ENCODE measurements around the gene MALAT1. TPM values are rescaled to one million over a fixed set of nuclear protein-coding genes. Genes with fewer than 3 reads are reported as not detected.
A peak's percentile ranks its signal among the peaks of the same experiment; 100 is the strongest.

MALAT1 gene
- total and polyA plus RNA-seq, 2 of the 13 experiments (the other 11 are each of a cell fraction or from before 2014, with no cell fraction given) = 143 to 1,237 TPM

GRCh38 chr11:65554057-65554818 is 55.4 kb downstream of the MALAT1 start:
- H3K4me2 ChIP-seq (ENCODE audit: low read depth, low read length) = no peak overlapping the region
- intact Hi-C loops (cut with micrococcal nuclease; ENCODE audit: unreplicated experiment) = no loop called here
- peaks cover 0 to under 1% of the 10 kb centered on the region in 2 experiments; a peak in 2 of 5 replicates for H3K36me3 ChIP-seq (replicated peaks in 1 of 2; ENCODE audit: control insufficient read depth in 1 of 2, insufficient read depth in 2 of 2, low read length in 2 of 2)
- H3K27me3 ChIP-seq (ENCODE audit: control insufficient read depth in 1 of 2, insufficient read depth in 2 of 2, low read length in 2 of 2) = no peaks in the 10 kb centered on the region
- no peaks in the 10 kb centered on the region for H3K9me3 ChIP-seq (ENCODE audit: low read length)
- ChIA-PET POLR2A (no interaction called here), CTCF (ENCODE audit: low intra/inter-chr PET ratio, low total read pairs) (no interaction called here)
- no peak for ATAC-seq
- DNase-seq (ENCODE audit: low spot score) = no peak
- in situ Hi-C loops (cut with HindIII; ENCODE audit: extremely low pct_ligation_motif_present, low pct_unique_long_range_greater_than_20kb) = loop anchor here (10.0 kb wide), 1 partner anchor 301 kb away; the partner anchor contains the start of gene CFL1
- no peak overlapping the region for H3K9ac ChIP-seq (ENCODE audit: insufficient read depth, low read depth, low read length)
- peaks cover 10% of the 10 kb centered on the region; the same call in 1 of the 2 replicates for H4K20me1 ChIP-seq (ENCODE audit: insufficient read depth, low read length)
- H3K27ac ChIP-seq (ENCODE audit: extremely low read length, insufficient read depth, low read length) = no peak overlapping the region
- 94% methylated on average over 16 of the region's 27 CpGs for WGBS (ENCODE audit: low lambda C conversion rate)
- peaks cover 64% of the 10 kb centered on the region for H3K4me1 ChIP-seq (ENCODE audit: insufficient read depth, low read length)
- FAIRE-seq = no peak
- H3K79me2 ChIP-seq (ENCODE audit: insufficient read depth, low read length) = peaks cover 8% of the 10 kb centered on the region
- TF ChIP-seq RBFOX2 (IDR thresholded peaks at IDR 0.05; ENCODE audit: low read depth, low read length) (peak; percentile 58), ZNF703 (CRISPR knock-in tag; IDR thresholded peaks at IDR 0.05; ENCODE audit: borderline replicate concordance) (no peak), AGO2 (optimal IDR thresholded peaks at IDR 0.05; ENCODE audit: low read depth, low read length) (peak; percentile 18)
- TF ChIP-seq, protein P1, sequence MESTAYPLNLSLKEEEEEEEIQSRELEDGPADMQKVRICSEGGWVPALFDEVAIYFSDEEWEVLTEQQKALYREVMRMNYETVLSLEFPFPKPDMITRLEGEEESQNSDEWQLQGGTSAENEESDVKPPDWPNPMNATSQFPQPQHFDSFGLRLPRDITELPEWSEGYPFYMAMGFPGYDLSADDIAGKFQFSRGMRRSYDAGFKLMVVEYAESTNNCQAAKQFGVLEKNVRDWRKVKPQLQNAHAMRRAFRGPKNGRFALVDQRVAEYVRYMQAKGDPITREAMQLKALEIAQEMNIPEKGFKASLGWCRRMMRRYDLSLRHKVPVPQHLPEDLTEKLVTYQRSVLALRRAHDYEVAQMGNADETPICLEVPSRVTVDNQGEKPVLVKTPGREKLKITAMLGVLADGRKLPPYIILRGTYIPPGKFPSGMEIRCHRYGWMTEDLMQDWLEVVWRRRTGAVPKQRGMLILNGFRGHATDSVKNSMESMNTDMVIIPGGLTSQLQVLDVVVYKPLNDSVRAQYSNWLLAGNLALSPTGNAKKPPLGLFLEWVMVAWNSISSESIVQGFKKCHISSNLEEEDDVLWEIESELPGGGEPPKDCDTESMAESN (CRISPR knock-in tag; conservative IDR thresholded peaks at IDR 0.05) = no peak
- H3K4me3 ChIP-seq (replicated peaks in 1 of 3; ENCODE audit: insufficient read depth in 1 of 3, low read depth in 2 of 3, low read length in 3 of 3) = no peak overlapping the region
- no TSS peak for BruUV-seq (replicated peaks)
- no peak overlapping the region for H2AFZ ChIP-seq (ENCODE audit: low read length)

Measured in HepG2 (cell line).